Stimulated activated CD4-positive, alpha-beta T cell treated with anti-CD3 and anti-CD28 coated beads, TNF-alpha, amount 100 ng/mL, for 1 hour (primary cell): ENCODE results near the gene SCRN1.

Source experiments
- DNase-seq, 3 donors: peaks; one replicate each; pipeline ENCODE4 v3.0.0-alpha.2; 2020; ENCODE audit warnings: low read depth in 3 of 3, low spot score in 1 of 3

The SCRN1 gene

DNA sequence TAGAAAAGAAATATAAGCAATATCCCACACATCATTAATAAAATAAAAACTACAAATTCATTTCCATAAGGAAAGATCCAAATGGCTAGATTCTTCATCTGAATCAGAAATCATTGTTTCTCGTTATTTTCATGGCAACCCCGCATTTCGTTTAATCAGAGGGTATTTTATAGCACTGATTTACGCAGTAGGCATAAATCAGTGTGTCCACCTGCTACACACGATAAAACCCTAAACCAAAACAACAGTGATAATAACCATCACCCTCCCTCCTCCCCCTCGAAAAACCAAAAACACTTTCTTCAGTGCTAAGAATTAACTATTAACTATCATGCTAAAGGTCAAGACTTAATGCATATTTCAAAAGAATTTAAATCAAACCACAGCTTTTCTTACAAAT is 20.4 kb upstream of the SCRN1 start:
- DNase-seq, result no peak

DNA sequence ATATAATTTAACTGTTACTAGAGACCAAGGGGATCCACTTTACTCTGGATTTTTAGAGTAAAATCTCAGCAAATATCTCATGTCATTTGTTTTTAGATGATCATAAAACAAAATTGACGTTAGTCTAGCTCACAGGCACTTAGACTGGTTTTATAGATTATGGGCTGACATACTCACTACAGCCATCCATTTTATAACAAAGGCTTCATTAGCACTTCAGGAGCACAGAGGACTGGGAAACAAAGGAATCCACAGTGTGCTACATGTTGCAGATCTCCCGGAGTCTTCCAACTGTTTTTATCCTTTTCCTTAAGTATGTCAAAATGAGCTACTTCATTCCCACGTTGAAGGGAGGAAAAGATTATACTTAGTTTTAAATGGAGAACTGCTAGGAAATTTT is 15.9 kb upstream of the SCRN1 start:
- no peak for DNase-seq

DNA sequence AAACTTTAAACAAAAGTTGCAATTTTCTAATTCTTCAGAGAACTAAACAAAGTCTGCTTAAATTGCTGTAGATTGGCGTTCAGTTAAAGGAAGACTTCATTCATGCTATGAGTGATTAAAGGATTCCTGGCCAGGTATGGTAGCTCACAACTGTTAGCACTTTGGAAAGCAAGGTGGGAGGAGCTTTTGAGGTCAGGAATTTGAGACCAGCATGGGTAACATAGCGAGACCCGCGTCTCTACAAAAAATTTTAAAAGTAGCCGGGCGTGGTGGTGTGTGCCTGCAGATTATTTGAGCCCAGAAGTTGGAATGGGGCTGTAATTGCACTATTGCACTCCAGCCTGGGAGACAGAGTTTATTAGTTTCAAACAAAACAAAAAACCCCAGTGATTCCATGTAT is 13.5 kb upstream of the SCRN1 start:
- no peak for DNase-seq

DNA sequence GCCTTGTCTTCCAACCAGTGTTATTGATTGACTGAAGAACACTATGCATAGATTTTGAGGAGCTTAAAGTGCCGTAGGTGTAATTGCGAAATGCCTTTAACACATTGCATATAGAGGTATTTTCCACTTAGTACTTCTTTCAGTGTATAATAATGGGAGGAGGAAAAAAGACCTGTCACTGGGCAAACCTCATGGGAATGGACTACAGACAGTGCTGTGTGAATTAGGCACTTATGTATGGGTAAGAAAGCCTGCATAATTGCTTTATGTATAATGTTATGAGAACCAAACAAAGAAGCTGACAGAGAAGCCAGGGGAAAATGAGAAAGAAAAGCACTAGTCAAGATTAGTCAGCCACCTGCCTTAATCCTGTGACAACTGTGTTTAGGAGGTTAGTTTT is 12.4 kb upstream of the SCRN1 start:
- no peak for DNase-seq

DNA sequence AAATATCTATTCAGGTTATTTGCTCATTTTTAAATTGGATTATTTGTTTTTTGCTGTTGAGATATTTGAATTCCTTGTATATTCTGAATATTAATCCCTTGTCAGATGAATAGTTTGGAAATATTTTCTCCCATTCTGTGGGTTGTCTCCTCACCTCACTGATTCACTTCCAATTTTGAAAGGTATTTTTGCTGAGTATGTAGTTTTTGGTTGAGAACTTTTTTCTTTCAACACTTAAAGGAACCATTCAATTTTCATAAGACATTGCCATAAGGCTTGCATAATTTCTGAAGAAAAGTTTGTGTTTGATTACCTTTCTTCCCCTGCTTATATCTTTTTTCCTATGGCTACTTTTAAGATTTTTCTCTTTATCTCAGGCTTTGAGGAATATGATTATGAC is 8.9 kb upstream of the SCRN1 start:
- DNase-seq, result no peak

DNA sequence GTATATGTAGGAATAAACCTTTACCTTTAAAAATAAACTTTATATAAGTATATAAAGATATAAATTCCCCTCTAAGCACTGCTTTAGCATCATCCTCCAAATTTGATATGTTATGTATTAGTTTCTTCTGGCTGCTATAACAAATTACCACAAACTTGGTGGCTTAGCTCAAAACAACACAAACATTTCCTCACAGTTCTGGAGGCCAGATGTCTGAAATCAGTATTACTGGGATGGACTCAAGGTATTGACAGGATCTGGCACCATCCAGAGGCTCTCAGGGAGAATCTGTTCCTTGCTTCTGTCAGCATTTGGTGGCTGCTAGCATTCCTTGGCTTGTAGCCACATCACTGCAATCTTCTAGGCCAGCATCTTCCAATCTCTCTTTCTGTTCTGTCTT is 6.7 kb upstream of the SCRN1 start:
- DNase-seq, result no peak

DNA sequence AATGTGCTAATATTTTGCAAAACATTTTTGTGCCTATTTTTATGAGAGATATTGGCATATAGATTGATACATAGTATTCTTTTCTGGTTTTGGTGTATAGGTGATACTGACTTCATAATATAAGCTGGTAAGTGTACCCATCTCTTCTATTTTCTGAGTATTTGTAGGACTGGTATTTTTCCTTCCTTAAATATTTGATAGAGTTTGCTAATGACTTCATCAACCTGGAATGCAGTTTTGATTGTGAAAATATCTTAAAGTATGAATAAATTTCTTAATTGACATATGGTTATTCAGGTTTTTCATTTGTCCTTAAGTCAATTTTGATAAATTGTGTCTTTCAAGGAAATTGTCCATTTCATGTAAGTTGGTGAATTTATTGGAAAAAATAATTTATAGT is 6.1 kb upstream of the SCRN1 start:
- no peak for DNase-seq

DNA sequence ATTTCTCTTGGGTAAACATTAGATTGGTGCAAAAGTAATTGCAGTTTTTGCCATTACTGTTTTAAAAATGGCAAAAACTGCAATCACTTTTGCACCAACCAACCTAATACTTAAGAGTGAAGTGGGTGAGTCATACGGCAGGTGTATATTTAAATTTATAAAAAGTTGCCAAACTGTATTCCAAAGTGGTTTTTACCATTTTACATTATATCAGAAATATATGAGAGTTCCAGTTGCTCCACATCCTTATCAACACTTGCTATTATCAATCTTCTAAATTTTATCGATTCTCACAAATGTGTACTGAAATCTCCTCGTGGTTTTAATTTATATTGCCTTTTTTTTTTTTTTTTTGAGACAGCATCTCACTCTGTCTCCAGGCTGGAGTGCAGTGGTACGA is 3.5 kb upstream of the SCRN1 start:
- no peak for DNase-seq

DNA sequence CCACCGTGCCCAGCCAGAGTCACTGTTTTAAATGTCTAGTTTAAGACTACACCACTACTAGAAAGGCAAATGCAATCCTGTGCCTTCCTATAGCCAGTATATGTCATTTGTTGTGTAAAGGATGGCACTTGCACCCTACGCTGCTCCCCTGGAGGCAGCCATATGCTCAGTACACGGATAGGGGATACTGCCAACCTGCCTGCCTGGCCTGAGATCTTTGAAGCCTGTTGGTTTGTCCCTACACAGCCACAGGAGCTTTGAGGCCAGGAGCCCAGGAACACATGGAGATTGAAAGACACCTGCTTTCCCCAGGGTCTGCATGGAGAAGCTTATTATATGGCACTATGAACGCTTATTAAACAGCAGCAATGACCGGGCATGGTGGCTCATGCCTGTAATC is 2.3 kb upstream of the SCRN1 start:
- no peak for DNase-seq

DNA sequence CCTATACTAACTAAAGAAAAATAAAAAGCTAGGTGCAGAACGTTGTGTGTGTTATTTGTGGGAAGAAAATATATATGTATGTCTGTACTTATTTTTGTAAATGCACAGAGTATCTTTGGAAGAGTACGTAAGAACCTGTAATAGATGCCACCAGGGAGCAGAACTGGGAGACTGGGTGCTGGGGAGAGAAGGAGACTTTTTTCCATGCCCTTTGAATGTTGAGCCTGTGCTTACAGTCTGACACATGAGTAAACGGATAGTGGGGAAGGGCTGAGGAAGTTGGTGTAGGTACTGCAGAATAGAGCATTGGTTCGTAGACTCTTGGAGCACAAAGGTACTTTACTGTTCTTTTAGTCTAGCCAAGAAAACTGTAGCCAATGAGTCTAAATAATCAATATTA is 1.3 kb upstream of the SCRN1 start:
- no peak for DNase-seq

DNA sequence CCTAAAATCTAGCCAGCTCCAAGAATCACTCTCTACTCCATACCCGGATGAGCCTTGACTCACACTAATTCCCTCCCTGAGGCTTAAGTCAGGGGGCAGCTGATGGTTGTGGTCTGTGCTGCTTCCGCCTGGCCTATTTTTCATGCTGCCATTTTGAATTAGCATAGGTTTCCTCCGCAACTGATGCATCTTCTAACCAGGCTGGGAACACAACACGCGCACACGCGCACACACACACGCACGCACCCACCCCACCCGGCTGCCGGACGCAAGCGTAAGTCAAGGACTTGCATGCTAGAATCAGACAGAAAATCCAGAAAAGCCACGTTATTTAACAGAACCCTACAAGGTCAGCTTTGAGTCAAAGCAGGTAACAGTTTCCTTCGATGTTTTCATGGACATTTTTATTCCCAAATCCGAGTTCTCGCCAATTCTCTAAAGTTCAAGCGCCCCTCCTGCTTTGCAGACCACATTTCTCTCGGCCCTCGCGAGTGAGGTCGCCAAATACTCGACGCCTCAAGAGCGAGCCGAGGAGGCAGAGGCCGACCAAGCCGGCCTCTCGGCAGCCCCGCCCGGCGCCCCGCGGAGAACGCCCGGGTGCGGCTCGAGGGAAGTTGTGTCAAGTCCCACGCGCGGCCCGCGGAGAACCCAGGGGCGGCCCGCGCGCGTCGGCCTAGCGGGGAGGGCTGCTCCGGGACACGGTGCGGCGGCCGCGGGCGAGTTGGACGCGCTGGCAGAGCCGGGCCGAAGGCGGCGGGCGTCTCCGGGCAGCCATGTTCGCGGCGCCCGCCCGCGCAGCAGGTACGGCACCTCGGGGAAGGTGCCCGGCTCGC is 961 bp downstream of the SCRN1 start:
- DNase-seq, result peak in 1 of 3 donors; percentile 7

DNA sequence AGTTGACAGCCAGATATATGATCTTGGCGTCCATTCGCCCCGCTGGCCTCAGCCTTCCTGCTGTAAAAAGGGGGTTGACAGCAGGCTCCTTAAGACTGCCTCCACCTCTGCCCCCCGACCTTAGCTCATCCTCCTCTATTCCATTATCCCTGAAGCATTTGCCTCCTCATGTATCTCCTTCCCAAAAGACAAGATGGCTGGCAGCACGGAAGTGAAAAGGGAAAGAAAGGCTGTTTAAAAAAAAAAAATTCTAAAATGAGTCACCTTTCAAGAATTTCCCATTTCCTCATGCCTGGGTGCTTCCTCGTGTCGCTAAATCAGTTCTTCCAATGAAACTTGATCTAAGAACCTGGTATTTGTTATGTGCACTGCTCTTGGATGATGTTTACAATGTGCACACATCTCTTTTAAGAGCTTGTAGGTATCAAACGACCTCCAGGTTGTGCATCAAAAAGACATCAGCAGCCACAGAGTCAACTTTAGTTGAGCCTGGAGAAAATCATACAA is 1.7 kb downstream of the SCRN1 start:
- DNase-seq, result no peak

DNA sequence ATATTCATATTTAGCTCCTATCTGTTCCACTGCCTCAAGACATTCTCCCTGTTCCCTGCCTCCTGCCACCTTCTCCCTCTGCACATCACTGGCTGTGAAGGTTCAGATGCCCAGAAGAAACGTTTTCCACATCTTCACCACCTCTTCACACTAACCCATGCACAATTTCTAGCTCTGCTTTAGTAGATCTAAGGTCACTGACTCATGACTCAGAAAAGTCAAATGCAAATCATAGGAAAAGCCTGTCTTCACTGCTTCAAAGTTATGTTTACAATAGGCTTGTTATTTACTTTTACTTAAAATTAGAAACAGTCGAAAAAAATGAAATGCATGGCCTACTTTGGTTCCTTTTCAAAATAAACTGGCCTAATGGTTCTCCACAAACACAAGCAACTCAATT is 2.5 kb downstream of the SCRN1 start:
- no peak for DNase-seq

DNA sequence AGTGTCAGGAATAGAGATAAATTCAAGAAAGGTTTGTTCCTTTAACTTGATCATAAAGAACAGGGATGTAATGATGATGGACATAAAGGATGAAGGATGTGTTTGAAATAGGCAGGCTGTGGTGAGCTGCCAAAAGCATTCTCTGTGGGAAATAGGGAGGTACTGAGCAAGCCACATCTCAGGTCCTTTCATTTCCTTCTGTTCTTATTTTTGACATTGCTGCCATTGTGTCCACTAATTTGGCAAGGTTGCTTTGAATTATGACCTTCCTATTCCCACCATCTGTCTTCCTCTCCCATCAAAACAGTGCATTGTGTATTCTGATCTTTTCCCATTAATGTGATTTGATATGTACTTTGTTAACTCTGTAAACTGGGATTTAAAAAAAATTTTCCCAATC is 9.4 kb downstream of the SCRN1 start:
- no peak for DNase-seq

DNA sequence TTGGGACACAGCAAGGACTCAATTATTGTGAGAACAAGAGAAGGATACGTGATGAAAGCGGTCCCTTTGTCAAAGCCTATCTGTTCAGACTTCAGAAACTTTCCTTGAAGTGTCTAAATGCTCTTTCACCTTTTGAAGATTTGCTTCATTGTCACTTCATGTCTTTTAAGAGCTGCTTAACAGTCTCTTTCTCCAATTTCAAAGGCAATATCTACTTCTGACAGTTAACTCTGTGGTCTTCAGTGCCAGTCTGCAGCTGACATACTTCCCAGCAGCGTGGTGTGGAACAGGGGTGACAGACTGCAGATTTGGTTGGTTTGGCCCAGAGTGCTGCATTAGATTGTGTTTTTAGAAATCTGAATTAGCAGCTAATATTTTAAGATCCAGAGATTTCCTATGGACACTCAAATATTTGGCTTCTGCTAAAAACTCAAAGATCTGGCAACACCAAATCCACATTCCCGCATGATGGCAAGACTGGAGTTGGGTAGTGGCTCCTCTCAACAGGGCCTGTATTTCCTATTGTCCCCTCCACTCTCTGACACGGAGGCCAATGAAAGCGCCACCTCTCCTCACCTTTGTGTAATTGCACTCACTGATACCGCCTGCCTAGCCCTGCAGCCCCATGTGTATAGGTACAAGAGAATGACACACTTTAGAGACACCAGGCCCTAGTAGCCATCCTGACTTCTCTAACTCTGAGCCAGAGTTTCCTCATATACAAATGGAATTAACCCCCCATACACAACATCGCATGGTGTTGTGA is 11.5 kb downstream of the SCRN1 start:
- DNase-seq, result no peak

DNA sequence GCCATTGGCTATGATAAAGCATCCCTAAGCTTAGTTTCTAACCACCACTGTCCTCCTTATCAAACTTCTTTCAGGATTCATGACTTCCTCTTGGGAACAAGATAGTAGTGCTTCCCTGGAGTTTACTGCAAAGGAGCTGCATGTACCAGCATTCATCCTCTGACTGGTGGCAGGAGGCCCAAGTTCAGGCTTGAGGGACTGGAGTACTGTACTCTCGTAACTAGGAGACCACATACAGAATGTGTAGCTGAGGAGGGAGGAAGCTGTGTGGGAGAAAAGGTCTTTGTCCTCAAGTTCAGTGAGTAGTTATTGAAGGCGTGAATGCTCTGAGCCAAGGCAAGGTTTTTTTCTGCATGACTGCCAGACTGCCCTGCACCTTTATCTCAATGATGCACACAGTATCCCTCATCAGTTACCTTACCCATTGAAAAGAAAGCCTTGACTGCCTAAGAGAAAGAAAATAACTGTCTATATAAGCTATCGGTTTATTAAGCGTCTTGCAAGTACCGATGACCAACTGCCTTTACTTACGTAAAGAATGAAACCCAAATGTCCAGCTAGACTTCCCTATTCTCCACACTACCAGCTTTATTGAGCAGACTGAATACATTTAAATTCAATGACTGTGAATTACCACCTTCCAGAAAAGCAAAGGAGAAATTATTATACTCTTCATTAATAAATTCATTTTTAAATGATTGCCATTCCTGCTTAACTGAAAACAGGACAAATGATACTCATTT is 12.8 kb downstream of the SCRN1 start:
- DNase-seq, result no peak

DNA sequence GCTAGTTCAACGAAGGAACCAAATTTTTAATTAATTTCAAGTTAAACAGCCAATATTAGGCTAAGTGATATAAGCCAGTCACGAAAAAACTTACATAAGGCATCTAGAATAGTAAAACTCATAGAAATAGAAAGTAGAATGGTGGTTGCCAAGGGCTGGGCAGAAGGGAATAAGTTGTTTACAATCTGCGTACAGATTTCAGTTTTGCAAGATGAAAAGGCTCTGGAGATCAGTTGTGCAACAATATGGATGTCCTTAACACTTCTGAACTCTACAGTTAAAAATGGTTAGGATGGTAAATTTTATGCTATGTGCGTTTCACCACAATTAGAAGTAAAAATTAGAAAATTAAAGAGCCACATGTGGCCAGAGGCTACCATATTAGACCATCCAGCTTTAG is 13.3 kb downstream of the SCRN1 start:
- no peak for DNase-seq

DNA sequence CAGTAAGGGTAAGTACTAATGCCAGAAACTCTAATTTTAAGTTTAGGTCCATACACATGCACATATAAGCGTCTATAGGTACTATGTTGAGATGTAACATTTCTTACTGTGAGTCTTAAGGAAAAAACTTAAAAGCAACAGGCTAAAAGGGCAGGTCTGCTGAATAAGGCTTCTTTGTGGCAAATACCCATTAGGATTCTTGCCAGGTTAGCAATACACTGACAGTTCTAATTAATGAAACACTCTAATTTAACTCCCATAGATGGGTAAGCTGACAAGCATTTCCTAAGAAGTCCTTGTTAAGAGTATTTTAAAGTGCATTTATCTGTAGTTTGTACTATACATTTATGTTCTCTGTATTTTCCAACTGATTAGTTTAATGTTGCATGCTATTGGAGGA is 14.0 kb downstream of the SCRN1 start:
- no peak for DNase-seq

DNA sequence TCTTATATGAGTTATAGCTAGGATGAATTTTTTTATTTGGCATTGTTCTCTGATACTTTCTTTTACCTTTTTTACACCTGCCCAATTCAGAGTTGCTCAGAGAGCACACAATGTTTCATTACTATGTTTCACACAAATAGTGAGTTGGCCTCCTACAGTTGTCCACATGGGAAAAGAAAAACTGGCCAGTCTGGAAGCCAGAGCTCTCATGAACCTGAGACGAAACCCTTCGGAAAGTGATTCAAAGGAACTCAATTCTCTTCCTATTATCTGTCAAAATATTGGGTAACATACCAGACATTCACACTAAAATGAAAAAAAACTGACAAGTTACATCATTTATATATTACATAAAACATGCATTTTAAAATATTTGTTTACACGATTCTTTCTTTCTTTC is 15.3 kb downstream of the SCRN1 start:
- DNase-seq, result no peak

DNA sequence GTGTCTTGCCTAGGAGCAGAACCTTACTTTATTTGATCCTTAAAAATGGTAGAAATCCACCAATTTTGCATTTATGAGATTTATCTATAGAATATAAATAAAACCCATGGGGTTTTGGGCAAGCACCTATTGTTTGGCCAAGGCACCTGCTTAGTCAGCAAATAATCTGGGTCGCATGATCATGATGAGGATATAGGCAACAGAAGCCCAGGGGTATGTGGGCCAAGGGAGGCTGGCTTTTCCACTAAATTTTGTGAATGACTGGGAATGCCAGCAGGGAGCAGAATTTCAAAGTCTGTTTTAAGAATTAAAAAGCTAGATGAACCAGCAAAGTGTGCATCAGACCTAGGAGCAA is 17.3 kb downstream of the SCRN1 start:
- no peak for DNase-seq

DNA sequence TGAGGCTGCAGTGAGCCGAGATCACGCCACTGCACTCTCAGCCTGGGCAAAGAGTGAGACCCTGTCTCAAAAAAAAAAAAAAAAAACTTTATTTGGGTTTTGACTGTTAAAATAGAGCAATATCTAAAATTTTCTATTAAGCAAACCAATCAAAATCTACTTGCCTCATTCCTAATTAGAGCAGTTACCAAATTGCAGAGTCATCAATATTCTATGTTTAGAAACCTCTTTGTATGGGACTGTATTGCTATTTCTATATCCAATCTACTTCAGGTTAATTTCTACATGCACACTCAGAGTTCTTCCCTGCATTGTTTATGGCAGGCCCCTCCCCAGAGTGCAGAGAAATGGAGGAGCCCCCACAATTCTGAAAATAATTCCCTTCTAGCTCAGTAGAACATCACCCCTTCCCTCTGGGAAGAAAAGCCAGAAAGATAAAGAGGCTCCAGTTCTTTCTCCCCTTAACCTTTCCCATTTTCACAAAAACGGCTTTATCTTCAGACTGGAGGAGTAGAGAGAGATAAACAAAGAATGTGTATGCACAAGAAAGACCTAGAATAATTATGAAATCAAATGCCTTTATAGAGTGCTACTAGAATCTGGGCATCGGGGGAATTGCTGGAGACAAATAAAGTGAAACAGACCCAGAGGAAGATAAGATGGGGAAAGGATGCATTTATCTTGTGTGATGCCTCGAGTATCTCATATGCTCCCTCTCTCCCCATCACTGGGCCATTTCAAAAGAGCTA is 17.9 kb downstream of the SCRN1 start:
- no peak for DNase-seq
